Osteoblast (primary cell): ENCODE results near the gene BTNL2. TPM values are rescaled to one million over a fixed set of nuclear protein-coding genes. Genes with fewer than 3 reads are reported as not detected.
"Not testable (repeated sequence)": the region's sequence is repeated elsewhere in the genome, so short reads cannot be mapped to it uniquely, and the experiment has no call there.

Experiments used
- DNase-seq: peaks from one replicate; pipeline ENCODE4 v3.0.0; 2011; ENCODE audit warnings: low spot score, mixed read lengths; ENCODE audit not compliant: insufficient read length; ENCODE audit errors: missing footprints
- H2AFZ ChIP-seq: 2 replicates; pipeline ENCODE4 v1.6.0; 2011; ENCODE audit warnings: mild to moderate bottlenecking, low read length
- H3K27ac ChIP-seq: 2 replicates; pipeline ENCODE4 v1.5.1; 2011; ENCODE audit warnings: mild to moderate bottlenecking, low read depth, low read length, moderate library complexity
- H3K27me3 ChIP-seq: 2 replicates; pipeline ENCODE4 v1.6.0; 2012; ENCODE audit warnings: mild to moderate bottlenecking, control low read depth, inconsistent platforms, low read length, moderate library complexity; ENCODE audit not compliant: insufficient read depth
- H3K36me3 ChIP-seq: 2 replicates; pipeline ENCODE4 v1.5.1; 2011; ENCODE audit warnings: mild to moderate bottlenecking, low read length, control low read depth, moderate library complexity; ENCODE audit not compliant: insufficient read depth
- H3K4me1 ChIP-seq: 2 replicates; pipeline ENCODE4 v1.5.1; 2011; ENCODE audit warnings: mild to moderate bottlenecking, low read length, control low read depth, moderate library complexity; ENCODE audit not compliant: insufficient read depth
- H3K4me2 ChIP-seq: 2 replicates; pipeline ENCODE4 v1.6.0; 2011; ENCODE audit warnings: mild to moderate bottlenecking, low read length; ENCODE audit not compliant: insufficient read depth
- H3K4me3 ChIP-seq: fragments of 200-600 bp; sonication (generic); 3 replicates; pipeline ENCODE4 v1.5.1; 2012; ENCODE audit warnings: mild to moderate bottlenecking, low read length, inconsistent platforms; ENCODE audit not compliant: insufficient read depth
- H3K79me2 ChIP-seq: 2 replicates; pipeline ENCODE4 v1.6.0; 2012; ENCODE audit warnings: mild to moderate bottlenecking, low read length, control low read depth, inconsistent platforms; ENCODE audit not compliant: insufficient read depth
- H3K9me3 ChIP-seq: 2 replicates; pipeline ENCODE4 v1.5.1; 2011; ENCODE audit warnings: low read depth, low read length, control low read depth
- H4K20me1 ChIP-seq: 2 replicates; pipeline ENCODE4 v1.6.0; 2012; ENCODE audit warnings: mild to moderate bottlenecking, low read length, control low read depth; ENCODE audit not compliant: insufficient read depth
- total RNA-seq: library from RNA; depleted of rRNA; stranded (reverse); fragments of >200 nt; gene quantifications from 2 replicates; pipeline ENCODE4 v1.2.3, GENCODE V29; 2012
- TF ChIP-seq, protein P1 (sequence below): IDR thresholded peaks from 2 replicates; pipeline ENCODE4 v1.5.1; 2011; ENCODE audit warnings: mild to moderate bottlenecking, low read depth, low read length, moderate library complexity; ENCODE audit errors: extremely low read depth

Gene BTNL2
- total RNA-seq, 1 donor = not detected

DNA sequence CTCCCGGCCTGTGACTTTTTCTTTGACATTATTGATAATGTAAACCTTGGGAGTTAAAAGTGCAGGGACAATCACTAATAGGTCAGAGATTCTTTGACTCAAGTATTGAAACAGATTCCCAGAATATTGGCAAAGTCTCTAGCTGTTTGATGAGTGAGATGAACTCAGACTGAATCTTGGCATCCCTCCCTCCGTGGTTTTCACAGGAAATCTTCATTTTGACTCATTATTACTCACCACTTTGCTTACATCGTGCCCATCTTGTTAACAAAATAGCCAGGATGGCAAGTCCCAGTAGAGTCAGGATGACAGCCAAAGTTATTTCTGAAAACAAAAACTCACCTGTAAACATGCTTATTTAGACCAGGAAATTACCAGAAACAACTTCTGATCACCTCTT, 37.3 kb downstream of the BTNL2 start:
- Histone ChIP-seq H3K36me3 (no peaks in the 10 kb centered on the region), H3K79me2 (no peaks in the 10 kb centered on the region), H3K9me3 (no peaks in the 10 kb centered on the region), H3K4me1 (peaks cover 6% of the 10 kb centered on the region), H3K4me3 (no peak overlapping the region), H4K20me1 (no peaks in the 10 kb centered on the region), H3K4me2 (no peak overlapping the region), H2AFZ (no peak overlapping the region), H3K27me3 (peaks cover 2% of the 10 kb centered on the region), H3K27ac (no peak overlapping the region)
- peak; percentile 73 for DNase-seq
- TF ChIP-seq, protein P1, sequence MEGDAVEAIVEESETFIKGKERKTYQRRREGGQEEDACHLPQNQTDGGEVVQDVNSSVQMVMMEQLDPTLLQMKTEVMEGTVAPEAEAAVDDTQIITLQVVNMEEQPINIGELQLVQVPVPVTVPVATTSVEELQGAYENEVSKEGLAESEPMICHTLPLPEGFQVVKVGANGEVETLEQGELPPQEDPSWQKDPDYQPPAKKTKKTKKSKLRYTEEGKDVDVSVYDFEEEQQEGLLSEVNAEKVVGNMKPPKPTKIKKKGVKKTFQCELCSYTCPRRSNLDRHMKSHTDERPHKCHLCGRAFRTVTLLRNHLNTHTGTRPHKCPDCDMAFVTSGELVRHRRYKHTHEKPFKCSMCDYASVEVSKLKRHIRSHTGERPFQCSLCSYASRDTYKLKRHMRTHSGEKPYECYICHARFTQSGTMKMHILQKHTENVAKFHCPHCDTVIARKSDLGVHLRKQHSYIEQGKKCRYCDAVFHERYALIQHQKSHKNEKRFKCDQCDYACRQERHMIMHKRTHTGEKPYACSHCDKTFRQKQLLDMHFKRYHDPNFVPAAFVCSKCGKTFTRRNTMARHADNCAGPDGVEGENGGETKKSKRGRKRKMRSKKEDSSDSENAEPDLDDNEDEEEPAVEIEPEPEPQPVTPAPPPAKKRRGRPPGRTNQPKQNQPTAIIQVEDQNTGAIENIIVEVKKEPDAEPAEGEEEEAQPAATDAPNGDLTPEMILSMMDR = no peak

DNA sequence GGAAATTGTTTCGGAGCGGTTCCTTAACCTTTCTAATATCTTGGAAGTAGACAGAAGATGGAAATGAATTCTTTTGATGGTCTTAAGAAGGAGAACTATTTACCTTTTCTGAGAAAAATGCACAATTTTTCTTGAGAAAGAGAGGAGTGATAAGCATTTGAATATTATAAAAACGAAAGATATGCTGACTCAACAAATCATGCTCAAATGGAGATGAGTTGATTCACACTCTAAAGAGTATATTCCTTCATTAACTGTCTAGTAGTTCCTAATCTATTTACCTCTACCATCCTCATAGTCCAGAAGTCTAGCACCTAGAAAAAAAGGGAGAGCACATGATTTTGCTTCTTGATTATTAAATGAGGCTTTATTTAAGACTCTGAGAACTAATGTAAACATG, 39.3 kb downstream of the BTNL2 start:
- no peak overlapping the region for H3K27ac ChIP-seq
- H3K27me3 ChIP-seq = peaks cover 7% of the 10 kb centered on the region
- TF ChIP-seq, protein P1 = no peak
- H3K9me3 ChIP-seq = no peaks in the 10 kb centered on the region
- H2AFZ ChIP-seq = no peak overlapping the region
- H3K4me2 ChIP-seq = no peak overlapping the region
- no peaks in the 10 kb centered on the region for H3K36me3 ChIP-seq
- H4K20me1 ChIP-seq = no peaks in the 10 kb centered on the region
- no peaks in the 10 kb centered on the region for H3K79me2 ChIP-seq
- no peak for DNase-seq
- H3K4me3 ChIP-seq = no peak overlapping the region
- peaks cover 6% of the 10 kb centered on the region for H3K4me1 ChIP-seq

DNA sequence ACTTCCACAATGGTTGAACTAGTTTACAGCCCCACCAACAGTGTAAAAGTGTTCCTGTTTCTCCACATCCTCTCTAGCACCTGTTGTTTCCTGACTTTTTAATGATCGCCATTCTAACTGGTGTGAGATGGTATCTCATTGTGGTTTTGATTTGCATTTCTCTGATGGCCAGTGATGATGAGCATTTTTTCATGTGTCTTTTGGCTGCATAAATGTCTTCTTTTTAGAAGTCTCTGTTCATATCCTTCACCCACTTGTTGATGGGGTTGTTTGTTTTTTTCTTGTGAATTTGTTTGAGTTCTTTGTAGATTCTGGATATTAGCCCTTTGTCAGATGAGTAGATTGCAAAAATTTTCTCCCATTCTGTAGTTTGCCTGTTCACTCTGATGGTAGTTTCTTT, 47.8 kb downstream of the BTNL2 start:
- not testable (repeated sequence) for H3K4me2 ChIP-seq, DNase-seq, H3K4me1 ChIP-seq, H3K9me3 ChIP-seq, H3K27me3 ChIP-seq, H3K4me3 ChIP-seq, H3K27ac ChIP-seq, H4K20me1 ChIP-seq, H3K79me2 ChIP-seq, H3K36me3 ChIP-seq, H2AFZ ChIP-seq

DNA sequence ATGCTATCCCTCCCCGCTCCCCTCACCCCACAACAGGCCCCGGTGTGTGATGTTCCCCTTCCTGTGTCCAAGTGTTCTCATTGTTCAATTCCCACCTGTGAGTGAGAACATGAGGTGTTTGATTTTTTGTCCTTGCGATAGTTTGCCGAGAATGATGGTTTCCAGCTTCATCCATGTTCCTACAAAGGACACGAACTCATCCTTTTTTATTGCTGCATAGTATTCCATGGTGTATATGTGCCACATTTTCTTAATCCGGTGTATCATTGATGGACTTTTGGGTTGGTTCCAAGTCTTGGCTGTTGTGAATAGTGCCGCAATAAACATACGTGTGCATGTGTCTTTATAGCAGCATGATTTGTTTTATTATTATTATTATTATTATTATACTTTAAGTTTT, 48.4 kb downstream of the BTNL2 start:
- not testable (repeated sequence) for H3K27me3 ChIP-seq, DNase-seq, H4K20me1 ChIP-seq, H3K27ac ChIP-seq, H3K79me2 ChIP-seq, H3K9me3 ChIP-seq, H3K4me1 ChIP-seq, H2AFZ ChIP-seq, H3K36me3 ChIP-seq, H3K4me2 ChIP-seq, H3K4me3 ChIP-seq

DNA sequence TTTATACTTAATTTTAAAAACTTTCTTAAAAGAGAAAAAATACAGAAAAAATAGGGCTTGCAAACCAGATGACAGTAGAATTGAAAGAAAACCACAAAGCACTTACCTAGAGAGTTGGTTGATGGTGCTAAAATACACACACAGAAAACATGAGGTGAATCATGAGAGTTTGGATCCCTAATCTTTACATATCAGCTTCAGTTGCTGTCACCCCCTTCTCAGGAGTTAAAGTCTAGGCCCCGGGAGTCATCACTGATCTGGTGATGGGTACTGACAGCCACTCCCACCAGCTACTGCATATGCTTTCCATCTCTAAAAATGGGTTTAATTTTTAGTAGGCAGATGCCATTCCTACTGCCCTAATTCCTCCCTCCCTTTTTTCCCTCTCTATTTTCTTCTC, 52.0 kb downstream of the BTNL2 start:
- no peak overlapping the region for H3K4me3 ChIP-seq
- H3K27ac ChIP-seq = no peak overlapping the region
- no peak overlapping the region for H3K4me2 ChIP-seq
- TF ChIP-seq, protein P1 = no peak
- no peaks in the 10 kb centered on the region for H3K4me1 ChIP-seq
- H2AFZ ChIP-seq = no peak overlapping the region
- no peaks in the 10 kb centered on the region for H4K20me1 ChIP-seq
- H3K27me3 ChIP-seq = no peaks in the 10 kb centered on the region
- H3K36me3 ChIP-seq = no peaks in the 10 kb centered on the region
- H3K9me3 ChIP-seq = no peaks in the 10 kb centered on the region
- H3K79me2 ChIP-seq = no peaks in the 10 kb centered on the region
- no peak for DNase-seq
